ENCODE data around the gene ZNF483. TPM values are rescaled to one million over a fixed set of nuclear protein-coding genes. Genes with fewer than 3 reads are reported as not detected.

Gene ZNF483
- total RNA-seq, 1 donor from 2014 or later: 8.7 TPM

DNA sequence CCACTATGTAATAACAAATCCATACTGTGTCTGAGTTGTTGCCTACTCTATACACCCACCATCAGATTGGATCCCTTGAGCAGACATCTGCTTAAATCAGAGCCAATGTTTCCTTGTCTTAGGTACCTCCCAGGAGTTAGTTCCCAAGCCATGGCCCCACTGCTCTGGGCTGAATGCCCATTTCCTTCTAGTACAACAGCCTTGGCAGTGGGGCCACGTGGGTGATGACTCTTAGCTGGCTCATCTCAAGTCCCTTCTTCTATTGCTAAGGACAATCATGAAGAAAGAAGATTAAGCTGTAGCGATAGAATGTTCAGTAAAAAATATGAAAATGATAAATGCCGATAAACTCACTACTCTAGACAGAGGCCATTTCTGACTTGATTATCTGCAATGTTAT lies 57.9 kb downstream of the ZNF483 start:
- ATAC-seq (no peak), DNase-seq (no peak)
- H3K4me1 ChIP-seq: no peaks in the 10 kb centered on the region
- H3K27ac ChIP-seq: no peak overlapping the region
- no peak overlapping the region for H3K4me3 ChIP-seq
- no peaks in the 10 kb centered on the region for H3K27me3 ChIP-seq
- intact Hi-C loops (cut with DNase I): no loop called here
- TF ChIP-seq, protein P1, sequence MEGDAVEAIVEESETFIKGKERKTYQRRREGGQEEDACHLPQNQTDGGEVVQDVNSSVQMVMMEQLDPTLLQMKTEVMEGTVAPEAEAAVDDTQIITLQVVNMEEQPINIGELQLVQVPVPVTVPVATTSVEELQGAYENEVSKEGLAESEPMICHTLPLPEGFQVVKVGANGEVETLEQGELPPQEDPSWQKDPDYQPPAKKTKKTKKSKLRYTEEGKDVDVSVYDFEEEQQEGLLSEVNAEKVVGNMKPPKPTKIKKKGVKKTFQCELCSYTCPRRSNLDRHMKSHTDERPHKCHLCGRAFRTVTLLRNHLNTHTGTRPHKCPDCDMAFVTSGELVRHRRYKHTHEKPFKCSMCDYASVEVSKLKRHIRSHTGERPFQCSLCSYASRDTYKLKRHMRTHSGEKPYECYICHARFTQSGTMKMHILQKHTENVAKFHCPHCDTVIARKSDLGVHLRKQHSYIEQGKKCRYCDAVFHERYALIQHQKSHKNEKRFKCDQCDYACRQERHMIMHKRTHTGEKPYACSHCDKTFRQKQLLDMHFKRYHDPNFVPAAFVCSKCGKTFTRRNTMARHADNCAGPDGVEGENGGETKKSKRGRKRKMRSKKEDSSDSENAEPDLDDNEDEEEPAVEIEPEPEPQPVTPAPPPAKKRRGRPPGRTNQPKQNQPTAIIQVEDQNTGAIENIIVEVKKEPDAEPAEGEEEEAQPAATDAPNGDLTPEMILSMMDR (IDR thresholded peaks at IDR 0.05): no peak
- peaks cover 72% of the 10 kb centered on the region for H3K36me3 ChIP-seq
- no peaks in the 10 kb centered on the region for H3K9me3 ChIP-seq

DNA sequence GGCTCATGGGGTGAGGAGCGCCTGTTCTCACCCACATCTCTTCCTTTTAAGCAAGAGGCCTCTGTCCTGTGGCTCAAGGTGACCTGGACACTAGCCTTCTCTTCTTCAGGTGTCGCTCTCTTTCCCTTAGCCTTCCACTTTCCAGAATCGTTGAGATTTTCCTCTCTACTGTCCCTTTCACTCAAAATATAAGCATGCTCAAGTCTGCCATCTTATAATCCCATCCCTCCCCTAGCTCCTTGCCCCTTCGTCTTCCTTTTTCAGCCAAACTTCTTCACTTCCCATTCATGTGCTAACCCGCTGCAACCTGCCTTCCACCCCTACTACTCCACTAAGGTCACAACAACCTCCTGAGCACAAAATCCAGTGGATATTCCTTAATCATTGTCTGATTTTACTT lies 61.4 kb downstream of the ZNF483 start:
- TF ChIP-seq, protein P1 (IDR thresholded peaks at IDR 0.05): no peak
- DNase-seq: no peak
- H3K4me1 ChIP-seq: no peaks in the 10 kb centered on the region
- H3K27ac ChIP-seq: no peak overlapping the region
- ATAC-seq: no peak
- no peaks in the 10 kb centered on the region for H3K9me3 ChIP-seq
- H3K36me3 ChIP-seq: peaks cover 62% of the 10 kb centered on the region
- intact Hi-C loops (cut with DNase I): no loop called here
- no peaks in the 10 kb centered on the region for H3K27me3 ChIP-seq
- no peak overlapping the region for H3K4me3 ChIP-seq

DNA sequence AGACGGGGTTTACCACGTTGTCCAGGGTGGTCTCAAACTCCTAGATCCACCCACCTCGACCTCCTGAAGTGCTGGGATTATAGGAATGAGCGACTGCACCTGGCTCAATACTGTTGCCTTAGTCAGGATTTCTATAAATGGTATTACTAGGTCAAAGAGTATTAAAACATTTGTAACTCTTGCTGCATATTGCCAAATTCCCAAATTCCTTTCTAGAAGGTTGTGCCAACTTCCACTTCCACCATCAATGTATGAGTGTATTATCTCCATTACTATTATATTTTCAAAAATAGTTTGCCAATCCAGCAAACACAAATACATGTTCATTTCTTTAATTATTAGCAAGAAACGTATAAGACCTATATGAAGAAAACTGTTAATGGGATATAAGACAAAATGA lies 63.9 kb downstream of the ZNF483 start:
- ATAC-seq (no peak), DNase-seq (no peak)
- Histone ChIP-seq H3K4me1 (no peaks in the 10 kb centered on the region), H3K27me3 (no peaks in the 10 kb centered on the region), H3K9me3 (no peaks in the 10 kb centered on the region), H3K27ac (no peak overlapping the region), H3K4me3 (no peak overlapping the region), H3K36me3 (peaks cover 56% of the 10 kb centered on the region)
- intact Hi-C loops (cut with DNase I): no loop called here
- TF ChIP-seq, protein P1 (IDR thresholded peaks at IDR 0.05): no peak

DNA sequence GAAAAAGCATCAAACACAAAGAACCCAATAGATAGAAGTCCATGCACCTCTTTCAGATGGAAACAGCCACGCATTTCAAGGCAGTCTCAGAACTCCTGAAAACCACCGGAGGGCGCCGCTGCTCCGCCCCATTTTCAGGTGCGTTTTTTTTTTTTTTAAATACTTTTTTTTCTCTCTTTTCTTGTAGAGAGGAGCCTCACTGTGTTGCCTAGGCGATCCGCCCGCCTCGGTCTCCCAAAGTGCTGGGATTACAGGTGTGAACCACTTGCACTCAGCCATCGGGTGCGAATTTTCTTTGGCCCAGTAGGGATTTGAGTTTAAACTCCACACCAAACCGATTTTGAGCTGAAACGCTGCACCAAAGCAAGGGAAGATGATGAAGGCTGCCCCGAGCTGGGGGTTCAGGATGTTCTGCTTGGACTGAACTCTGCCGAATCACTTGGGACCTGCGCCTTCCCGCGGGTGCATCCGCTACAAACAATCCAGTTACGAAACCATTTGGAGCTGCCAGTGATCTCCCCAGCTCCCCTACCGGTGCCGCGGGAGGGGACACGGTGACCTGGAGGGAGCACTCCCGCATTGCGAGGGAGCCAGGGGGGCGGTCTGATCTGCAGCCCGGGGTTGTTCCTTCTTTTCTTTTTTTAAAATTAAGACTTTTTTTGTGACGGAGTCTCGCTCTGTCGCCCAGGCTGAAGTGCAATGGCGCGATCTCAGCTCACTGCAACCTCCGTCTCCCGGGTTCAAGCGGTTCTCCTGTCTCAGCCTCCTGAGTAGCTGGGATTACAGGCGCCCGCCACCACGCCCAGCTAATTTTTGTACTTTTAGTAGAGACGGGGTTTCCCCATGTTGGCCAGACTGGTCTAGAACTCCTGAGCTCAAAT lies 73.1 kb downstream of the ZNF483 start:
- DNase-seq (peak; percentile 81), ATAC-seq (peak; percentile 45)
- intact Hi-C loops (cut with DNase I): no loop called here
- TF ChIP-seq, protein P1 (IDR thresholded peaks at IDR 0.05): peak; percentile 72
- Histone ChIP-seq H3K9me3 (no peaks in the 10 kb centered on the region), H3K4me3 (peak overlapping the region; percentile 89), H3K4me1 (no peaks in the 10 kb centered on the region), H3K36me3 (peaks cover 13% of the 10 kb centered on the region), H3K27me3 (no peaks in the 10 kb centered on the region), H3K27ac (peak overlapping the region; percentile 94)

DNA sequence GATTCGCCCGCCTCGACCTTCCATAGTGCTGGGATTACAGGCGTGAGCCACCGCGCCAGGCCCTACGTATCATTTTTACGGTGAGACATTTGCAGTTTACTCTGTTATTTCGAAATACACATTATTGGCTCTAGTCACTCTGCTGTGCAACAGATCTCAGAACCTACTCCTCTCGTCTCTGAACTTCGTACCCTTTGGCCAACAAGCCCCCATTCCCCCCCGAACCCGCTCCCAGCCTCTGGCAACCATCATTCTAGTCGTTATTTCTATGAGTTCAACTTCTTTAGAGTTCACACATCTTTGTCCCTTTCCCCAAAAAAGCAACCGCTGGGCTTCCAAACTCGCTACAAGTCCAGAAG lies 73.7 kb downstream of the ZNF483 start:
- Histone ChIP-seq H3K27ac (peak overlapping the region; percentile 94), H3K4me3 (peak overlapping the region; percentile 89), H3K36me3 (peaks cover 10% of the 10 kb centered on the region), H3K4me1 (no peaks in the 10 kb centered on the region), H3K9me3 (no peaks in the 10 kb centered on the region), H3K27me3 (no peaks in the 10 kb centered on the region)
- DNase-seq (peak; percentile 70), ATAC-seq (peak; percentile 45)
- TF ChIP-seq, protein P1 (IDR thresholded peaks at IDR 0.05): no peak
- intact Hi-C loops (cut with DNase I): no loop called here
